HG03175 (cell line): ENCODE measurements around the gene CARTPT.

Experiments
- ATAC-seq: cut with Tn5 transposase; IDR thresholded peaks from one replicate; pipeline ENCODE4 v1.9.1; 2021; ENCODE audit warnings: mild to moderate bottlenecking, moderate library complexity; ENCODE audit not compliant: unreplicated experiment

Gene CARTPT

DNA sequence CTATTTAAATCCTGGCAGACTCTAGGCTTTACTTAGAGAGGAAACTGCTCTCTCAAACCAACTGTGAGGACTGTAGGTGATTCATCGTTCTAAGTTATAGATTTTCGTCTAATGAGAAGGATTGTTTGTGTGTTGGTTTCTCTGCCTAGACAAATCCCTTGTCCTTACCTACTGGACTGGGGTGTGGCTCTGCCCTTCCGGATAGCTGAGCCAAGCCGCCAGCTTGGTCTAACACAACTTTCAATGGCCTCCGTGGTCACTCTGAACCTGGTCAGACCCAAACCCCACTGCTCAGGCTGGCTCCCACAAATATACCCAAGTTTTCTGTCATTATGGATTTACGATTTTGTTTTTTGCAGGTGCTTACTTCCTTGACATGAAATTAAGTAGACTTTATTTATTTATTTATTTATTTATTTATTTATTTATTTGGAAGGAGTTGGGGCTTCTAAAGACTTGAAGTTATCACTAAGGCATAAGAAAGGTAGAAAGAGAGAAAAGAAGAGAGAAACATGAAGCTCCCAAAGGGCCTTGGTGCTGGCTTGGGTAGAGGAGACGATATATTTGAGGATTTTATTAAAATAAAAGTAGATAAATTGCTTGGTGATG is 19.0 kb downstream of the CARTPT start:
- ATAC-seq = no peak

DNA sequence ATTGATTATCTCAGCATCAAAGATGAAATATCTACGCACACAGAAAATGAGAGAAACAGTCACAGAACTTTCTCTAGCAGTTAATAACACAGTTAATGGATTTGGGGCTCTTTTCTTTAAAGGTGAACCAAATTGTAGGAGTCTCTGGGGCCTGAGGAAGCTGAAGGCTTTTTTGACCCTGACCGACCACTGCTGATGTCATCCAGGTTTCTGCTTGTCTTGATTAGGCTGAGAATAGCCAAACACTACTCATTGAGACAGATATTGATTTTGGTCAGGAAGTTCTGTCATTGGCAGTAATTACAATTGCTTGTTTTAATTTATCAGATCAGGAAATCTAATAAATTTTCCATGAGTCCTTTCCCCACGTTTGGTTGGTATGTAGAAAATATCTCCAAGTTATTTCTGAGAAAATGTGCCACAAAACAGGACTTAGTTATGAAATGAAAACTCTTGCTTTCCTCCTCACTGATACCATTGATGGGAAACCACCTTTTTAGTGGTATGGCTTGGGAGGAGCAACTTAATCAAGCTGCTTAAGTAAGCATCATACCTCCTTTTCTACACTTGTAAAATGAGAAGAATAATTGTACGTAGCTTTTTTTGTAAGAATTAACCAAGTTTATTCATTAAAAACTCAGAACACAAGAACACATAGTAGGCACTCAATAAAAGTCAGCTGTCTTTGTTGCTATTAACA is 19.7 kb downstream of the CARTPT start:
- ATAC-seq = no peak

DNA sequence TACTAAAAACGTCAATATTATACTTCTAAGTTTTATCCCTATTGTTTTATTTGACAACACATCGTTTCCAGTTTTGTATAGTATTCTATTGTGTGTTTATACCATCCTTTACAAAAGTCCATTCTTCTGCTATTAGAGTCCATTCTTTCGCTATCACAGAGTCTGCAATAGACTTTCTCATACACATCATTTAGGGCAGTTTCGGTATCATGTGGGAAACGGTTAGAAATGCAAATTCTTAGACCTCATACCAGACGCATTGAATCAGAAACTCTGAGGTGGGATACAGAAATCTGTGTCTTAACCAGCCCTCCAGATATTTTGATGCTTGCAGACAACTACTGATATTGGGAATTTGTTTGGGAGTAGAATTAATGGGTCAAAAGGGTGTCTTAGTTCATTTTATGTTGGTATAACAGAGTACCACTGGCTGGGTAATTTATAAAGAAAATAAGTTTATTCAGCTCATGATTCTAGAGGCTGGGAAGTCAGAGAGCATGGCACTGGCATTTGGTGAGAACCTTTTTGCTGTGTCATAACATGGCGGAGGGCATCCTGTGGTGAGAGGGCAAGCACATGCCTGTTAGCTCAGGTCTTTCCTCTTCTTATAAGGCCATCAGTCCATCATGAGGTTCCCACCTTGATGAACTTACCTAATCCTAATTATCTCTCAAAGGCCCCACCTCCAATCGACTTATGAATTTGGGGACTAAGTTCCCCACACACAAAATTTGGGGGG is 21.1 kb downstream of the CARTPT start:
- peak; percentile 98 for ATAC-seq

DNA sequence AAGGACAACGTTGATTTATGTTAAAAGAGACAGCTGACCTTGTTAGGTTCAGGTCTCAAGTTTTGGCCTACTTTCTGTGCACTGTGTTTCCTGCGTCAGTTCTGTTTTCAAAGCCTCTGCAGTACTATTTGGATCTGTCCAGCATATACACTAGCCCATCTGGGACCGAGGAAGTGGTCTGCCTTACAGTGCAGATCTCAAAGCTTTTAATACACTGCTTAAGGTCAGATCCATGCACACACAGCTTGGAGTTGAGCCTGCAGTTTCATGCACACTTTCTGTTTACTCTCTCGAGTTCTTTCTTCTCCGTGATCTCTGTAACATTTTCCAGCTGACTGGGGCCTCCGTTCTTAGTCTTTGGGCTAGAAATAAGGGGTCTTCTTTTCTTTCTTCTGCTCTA is 24.1 kb downstream of the CARTPT start:
- ATAC-seq = no peak

DNA sequence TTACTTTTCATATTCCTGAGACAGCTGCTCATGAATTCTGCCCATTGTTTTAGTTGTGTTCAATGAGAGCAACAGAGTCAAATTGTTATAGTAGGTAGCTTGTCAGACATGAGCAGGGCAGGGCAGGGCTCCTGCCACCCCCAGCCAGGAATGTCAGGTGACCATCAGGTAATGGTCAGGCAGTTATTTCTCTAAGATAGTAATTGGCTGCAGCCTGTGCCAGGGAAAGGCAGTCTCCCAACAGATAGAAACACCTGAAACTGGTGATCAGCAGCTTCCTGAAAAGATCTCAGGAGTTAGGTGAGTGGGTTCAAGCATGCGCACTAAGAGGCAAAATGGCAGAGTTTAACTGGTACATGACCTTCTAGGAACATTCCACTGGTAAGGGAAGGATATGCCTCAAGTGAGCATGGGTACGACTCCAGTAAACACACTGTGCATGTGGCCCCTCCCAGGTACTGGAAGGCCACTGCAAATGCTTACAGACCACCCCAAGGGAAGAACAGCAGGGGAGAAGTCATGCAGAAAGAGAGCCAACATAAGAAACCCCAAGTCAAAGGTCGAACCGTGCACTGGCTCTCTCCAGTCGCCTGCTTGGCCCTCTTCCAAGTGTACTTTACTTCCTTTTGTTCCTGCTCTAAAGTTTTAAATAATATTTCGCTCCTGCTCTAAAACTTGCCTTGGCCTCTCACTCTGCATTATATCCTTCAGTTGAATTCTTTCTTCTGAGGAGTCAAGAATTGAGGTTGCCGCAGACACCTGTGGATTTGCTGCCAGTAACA is 25.1 kb downstream of the CARTPT start:
- no peak for ATAC-seq

DNA sequence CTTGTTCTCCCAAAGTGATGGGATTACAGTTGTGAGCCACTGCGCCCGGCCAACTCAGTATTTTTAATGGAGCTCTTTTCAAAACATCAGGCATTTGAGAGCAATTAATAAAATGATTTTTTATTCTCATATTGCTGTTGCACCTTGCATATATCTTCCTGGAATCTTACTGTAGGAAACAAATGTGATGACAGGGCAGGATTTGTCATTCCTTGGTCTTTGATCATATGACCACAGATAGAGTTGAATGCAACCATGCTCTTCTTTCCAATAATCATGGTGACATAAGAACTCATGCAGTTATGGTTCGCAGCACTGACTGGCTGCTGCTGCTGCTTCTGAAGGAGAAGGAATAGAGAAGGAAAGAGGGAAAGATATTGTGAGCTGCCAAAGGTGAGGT is 28.1 kb downstream of the CARTPT start:
- ATAC-seq = no peak

DNA sequence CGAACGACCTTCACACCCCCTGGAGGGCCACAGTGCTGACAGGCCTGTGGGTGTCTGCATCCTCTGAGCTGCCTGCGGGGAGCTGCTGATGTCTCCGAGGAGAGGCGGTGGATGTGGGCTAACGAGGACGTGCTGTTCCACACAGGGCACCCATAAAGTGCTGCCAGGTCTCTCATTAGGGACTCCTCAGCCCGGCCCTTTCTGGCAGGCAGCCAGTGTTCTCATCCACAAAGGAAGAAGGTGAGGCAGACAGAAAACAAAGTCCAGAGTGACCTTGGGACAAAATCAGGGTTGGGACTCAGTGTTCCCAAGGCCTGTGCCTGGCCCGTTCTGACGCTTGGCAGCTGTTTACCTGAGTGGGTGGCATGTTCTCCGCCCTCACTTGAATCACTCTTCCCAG is 29.3 kb downstream of the CARTPT start:
- no peak for ATAC-seq

DNA sequence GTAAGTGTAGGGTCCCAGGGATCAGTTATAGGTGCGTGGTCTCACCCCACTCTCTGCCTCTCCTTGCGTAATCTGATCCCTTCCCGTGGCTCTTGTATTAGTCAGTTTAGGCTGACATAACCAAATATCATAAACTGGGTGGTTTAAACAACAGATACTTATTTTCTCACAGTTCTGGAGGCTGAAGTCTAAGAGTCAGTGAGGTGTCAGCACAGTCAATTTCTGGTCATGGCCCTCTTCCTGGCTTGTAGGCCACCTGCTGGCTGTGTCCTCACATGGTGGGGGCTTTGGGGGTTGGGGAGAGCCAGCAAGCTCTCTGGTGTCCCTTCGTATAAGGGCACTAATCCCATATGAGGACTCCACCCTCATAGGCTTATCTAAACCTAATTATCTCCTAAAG is 32.3 kb downstream of the CARTPT start:
- ATAC-seq = no peak

DNA sequence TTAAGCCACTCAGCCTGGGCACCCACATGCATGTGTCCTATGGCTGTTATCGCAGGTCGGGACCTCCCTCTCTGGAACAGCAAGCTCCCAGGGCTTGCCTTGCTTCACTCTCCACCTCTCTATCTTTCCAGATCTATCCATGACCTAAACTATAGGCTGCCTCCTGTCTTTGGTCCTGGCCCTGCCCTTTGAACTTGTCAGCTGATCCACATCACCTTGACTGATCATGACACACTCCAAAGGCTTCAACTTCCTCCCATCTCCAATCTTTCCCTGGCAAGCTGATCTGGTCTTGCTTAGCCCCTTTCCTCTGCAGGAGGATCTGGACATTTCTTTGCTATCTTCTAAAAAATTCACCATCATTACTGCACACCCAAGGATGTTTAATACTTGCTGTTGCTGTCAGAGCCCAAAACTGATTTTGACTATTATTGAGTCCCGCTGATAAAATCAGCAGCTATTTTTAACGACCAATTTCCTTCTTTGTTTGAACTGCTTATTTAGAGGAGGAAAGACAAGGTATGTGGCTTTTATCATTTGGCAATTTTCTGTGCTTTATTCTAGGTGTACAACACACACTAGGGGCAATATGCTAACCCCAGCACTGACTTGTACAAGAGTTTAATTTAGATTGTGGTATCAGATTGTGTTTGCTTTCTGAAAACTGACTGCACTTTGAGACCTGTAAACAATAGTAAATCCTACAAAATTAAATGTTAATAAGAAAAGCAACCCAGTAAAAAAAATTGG is 33.5 kb downstream of the CARTPT start:
- ATAC-seq = no peak

DNA sequence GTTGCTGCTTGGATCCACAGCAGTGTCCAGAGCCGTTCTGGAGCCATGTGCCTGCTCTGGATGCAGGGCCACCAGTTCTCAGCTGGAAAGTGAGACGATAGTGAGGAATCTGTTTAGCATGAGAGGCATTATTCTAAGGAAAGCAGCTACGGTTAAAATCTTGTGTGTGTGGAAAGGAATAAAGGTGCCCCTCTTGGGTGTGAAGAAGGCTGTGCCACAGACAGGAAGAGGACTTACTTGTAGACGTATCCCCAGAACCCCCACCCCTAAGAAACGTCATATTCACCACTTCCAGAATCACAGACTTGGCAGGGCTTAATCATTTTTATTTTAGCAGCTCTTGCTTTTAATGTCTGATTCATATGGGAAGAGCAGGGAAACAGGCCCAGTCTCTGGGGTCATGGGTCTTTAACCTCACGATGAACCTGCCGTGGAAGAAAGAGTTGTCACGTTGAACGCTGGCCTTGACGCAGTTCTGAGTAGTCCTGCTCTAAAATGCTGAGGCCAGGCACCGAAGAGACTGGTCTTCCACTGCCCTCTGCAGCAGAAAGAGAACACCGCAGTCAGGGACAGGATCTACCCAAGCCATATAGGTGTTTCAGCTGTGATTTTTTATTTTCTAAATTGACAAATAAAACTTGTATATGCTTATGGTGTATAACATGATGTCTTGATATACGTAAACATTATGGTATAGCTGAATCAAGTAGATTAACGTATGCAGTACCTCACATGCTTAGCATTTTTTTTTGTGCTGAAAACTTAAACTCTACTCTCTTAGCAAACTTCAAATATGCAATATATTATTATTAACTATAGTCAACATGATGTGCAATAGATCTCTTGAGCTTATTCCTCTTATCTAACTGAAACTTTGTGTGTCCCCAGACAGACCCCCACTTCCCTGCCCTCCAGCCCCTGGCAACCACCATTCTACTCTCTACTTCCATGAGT is 38.8 kb downstream of the CARTPT start:
- ATAC-seq = peak; percentile 61

DNA sequence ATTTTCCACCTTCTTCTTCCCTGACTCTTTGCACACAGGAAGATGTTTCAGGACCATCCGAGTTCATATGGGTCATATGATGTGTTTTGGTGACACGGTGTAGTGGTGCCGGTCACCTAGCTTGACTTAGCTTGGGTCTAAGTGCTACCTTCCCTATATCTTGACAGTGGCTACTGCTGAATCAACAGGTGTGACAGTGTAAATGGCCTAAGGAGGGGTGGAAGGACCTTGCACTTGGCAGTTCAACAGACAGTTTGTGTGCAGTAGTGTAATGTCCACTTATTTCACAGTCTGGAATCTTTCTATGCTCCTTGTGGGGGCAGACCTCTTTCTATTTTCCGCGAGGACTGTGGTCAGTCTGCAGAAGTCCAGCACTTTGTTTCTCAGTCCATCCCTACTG is 43.8 kb downstream of the CARTPT start:
- no peak for ATAC-seq

DNA sequence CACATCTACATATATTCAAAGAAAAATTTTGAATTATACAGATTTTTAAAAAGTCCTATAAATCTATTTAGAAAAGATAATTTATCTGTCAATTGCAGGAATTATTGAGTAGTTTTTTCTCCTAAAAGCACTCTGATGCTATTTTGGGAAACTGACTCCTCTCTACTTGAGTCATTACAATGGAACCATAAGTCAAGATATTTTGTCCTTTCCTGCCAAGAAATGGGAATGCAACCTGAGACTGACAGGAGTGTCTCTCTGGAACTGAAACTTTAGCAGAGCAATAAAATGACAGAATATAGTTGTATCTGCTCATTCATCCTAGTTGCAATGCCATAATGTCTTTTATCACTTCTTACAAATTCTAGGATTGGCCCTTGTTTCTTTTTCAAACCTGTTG is 48.6 kb downstream of the CARTPT start:
- no peak for ATAC-seq

DNA sequence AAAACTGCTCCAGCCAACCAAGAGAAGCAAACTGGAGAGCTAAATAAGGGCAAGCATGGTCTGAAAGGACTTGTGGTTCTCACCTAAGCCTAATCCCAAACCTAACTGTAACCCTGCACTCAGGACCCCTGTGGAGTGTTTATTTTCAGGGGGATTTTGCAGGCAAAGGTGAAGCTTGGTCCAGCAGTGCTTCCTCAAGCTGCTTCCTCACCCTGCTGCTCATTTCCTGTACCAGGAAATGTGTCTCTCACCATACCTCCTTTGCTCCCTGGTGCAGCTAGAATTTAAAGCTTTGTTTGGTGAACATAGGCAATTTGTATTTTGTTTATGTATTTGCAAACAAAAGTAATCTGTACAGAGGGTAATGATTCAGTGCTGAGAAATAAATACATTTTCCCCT is 50.2 kb downstream of the CARTPT start:
- no peak for ATAC-seq

DNA sequence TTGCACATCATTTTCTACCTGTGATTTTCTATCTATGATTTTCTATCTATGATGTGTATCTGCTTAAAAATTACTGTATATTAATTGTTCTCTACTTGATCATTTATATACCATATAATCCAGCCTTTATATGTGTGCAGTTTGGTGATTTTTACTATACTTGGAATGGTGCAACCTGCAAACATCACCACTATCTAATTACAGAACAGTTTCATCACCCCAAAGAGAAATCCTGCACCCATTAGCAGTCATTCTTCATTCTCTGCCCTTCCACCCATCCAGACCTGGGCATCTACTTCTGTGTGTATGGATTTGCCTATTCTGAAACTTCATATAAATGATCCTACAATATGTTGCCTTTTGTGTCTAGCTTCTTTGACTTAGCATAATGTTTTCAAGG is 51.3 kb downstream of the CARTPT start:
- ATAC-seq = no peak
